A673 (cell line): ENCODE data around the gene CCDC63. TPM values are rescaled to one million over a fixed set of nuclear protein-coding genes. Genes with fewer than 3 reads are reported as not detected.

Experiments used
- BruUV-seq: library from RNA; stranded (reverse); fragments of 400-500 nt; replicated peaks from 2 replicates; lab custom pipeline; 2021; lab: Mats Ljungman, UMichigan
- CTCF ChIA-PET: fragments of 300-600 bp; sonication (Branson Sonifier 250); formaldehyde crosslinking; loops from one replicate; lab custom pipeline; 2022; ENCODE audit warnings: antibody characterized with exemption; lab: Charles Lee
- POLR2A ChIA-PET: fragments of 300-600 bp; sonication (Branson Sonifier 250); formaldehyde crosslinking; loops from one replicate; lab custom pipeline; 2022; ENCODE audit warnings: antibody characterized with exemption; ENCODE audit not compliant: low non-redundant PET; lab: Charles Lee
- DNase-seq: peaks from one replicate; pipeline ENCODE4 v3.0.0-alpha.2; 2015; ENCODE audit warnings: low spot score
- H3K27ac ChIP-seq: fragments of 200-600 bp; sonication (generic); 2 replicates; pipeline ENCODE4 v1.5.1; 2016; ENCODE audit warnings: mixed run types, low read depth, mild to moderate bottlenecking, mixed read lengths, antibody characterized with exemption, low read length; ENCODE audit not compliant: poor library complexity, severe bottlenecking
- H3K27me3 ChIP-seq: fragments of 200-600 bp; sonication (generic); replicated peaks from 2 replicates; pipeline ENCODE4 v1.6.1; 2017; ENCODE audit warnings: mixed run types, low read depth, mild to moderate bottlenecking, mixed read lengths, antibody characterized with exemption, low read length; ENCODE audit not compliant: insufficient read depth, poor library complexity
- H3K36me3 ChIP-seq: fragments of 200-600 bp; sonication (generic); 2 replicates; pipeline ENCODE4 v1.6.1; 2016; ENCODE audit warnings: mixed run types, mild to moderate bottlenecking, mixed read lengths, antibody characterized with exemption, low read length; ENCODE audit not compliant: insufficient read depth, poor library complexity, severe bottlenecking
- H3K4me1 ChIP-seq: fragments of 200-600 bp; sonication (generic); 2 replicates; pipeline ENCODE4 v1.6.1; 2017; ENCODE audit warnings: mixed run types, mild to moderate bottlenecking, mixed read lengths, antibody characterized with exemption, low read length; ENCODE audit not compliant: insufficient read depth, poor library complexity, severe bottlenecking
- H3K4me3 ChIP-seq: fragments of 200-600 bp; sonication (generic); 2 replicates; pipeline ENCODE4 v1.5.1; 2016; ENCODE audit warnings: low read depth, mixed run types, mild to moderate bottlenecking, mixed read lengths, low read length; ENCODE audit not compliant: poor library complexity, severe bottlenecking
- H3K9me3 ChIP-seq: fragments of 200-600 bp; sonication (generic); 2 replicates; pipeline ENCODE4 v1.6.1; 2016; ENCODE audit warnings: mixed run types, low read depth, mild to moderate bottlenecking, mixed read lengths, antibody characterized with exemption, low read length; ENCODE audit not compliant: poor library complexity, severe bottlenecking
- CTCF ChIP-seq: fragments of 300-800, 200-600 bp; sonication (generic); conservative IDR thresholded peaks from 2 replicates; pipeline ENCODE4 v1.5.1; 2017; ENCODE audit warnings: low read depth, mild to moderate bottlenecking, antibody characterized with exemption, low read length, moderate library complexity, mixed read lengths
- EZH2 ChIP-seq: fragments of 200-600 bp; sonication (generic); IDR thresholded peaks from 2 replicates; pipeline ENCODE4 v1.6.1; 2017; ENCODE audit warnings: borderline replicate concordance, low read depth, mild to moderate bottlenecking, mixed read lengths, antibody characterized with exemption, low read length; ENCODE audit not compliant: poor library complexity, severe bottlenecking
- intact Hi-C: fragments of 100-400 bp; cut with micrococcal nuclease; formaldehyde crosslinking; loops from one replicate; pipeline ENCODE4 v1.10.0; 2022; ENCODE audit not compliant: unreplicated experiment
- total RNA-seq: library from RNA; stranded (reverse); gene quantifications from 2 replicates; pipeline ENCODE4 v1.2.3, GENCODE V29; 2021

The CCDC63 gene
- total RNA-seq, 1 experiment from 2014 or later: 0.24 TPM

GRCh38 chr12:110928700-110929099 is 81.9 kb downstream of the CCDC63 start:
- Histone ChIP-seq H3K36me3 (no peaks in the 10 kb centered on the region), H3K4me3 (no peak overlapping the region), H3K27me3 (no peaks in the 10 kb centered on the region), H3K9me3 (no peaks in the 10 kb centered on the region), H3K27ac (no peak overlapping the region), H3K4me1 (no peaks in the 10 kb centered on the region)
- TF ChIP-seq EZH2 (no peak), CTCF (no peak)
- POLR2A ChIA-PET: no interaction called here
- CTCF ChIA-PET: no interaction called here
- no TSS peak for BruUV-seq
- DNase-seq: no peak
- intact Hi-C loops: no loop called here

- H3K27me3 ChIP-seq: no peaks in the 10 kb centered on the region
- intact Hi-C loops: no loop called here
- ChIA-PET CTCF (no interaction called here), POLR2A (no interaction called here)
- H3K4me1 ChIP-seq: no peaks in the 10 kb centered on the region
- no peak overlapping the region for H3K27ac ChIP-seq
- no peaks in the 10 kb centered on the region for H3K9me3 ChIP-seq
- no peak for TF ChIP-seq EZH2
- no peak for TF ChIP-seq CTCF
- H3K36me3 ChIP-seq: no peaks in the 10 kb centered on the region
- no peak for DNase-seq
- no TSS peak for BruUV-seq
- H3K4me3 ChIP-seq: no peak overlapping the region
Observed at GRCh38 chr12:110929818-110930217, 83.0 kb downstream of the CCDC63 start.

- TF ChIP-seq CTCF (no peak), EZH2 (no peak)
- intact Hi-C loops: no loop called here
- no peaks in the 10 kb centered on the region for H3K4me1 ChIP-seq
- H3K4me3 ChIP-seq: no peak overlapping the region
- ChIA-PET CTCF (no interaction called here), POLR2A (no interaction called here)
- H3K27ac ChIP-seq: no peak overlapping the region
- no peaks in the 10 kb centered on the region for H3K36me3 ChIP-seq
- no peaks in the 10 kb centered on the region for H3K27me3 ChIP-seq
- no peaks in the 10 kb centered on the region for H3K9me3 ChIP-seq
- no peak for DNase-seq
- BruUV-seq: no TSS peak
Observed at GRCh38 chr12:110930348-110931314, 83.8 kb downstream of the CCDC63 start.
